ENCODE data around the gene VEPH1.

Gene VEPH1

GRCh38 chr3:157472648-157473047 lies 30.6 kb downstream of the VEPH1 start:
- DNase-seq, result no peak

DNA sequence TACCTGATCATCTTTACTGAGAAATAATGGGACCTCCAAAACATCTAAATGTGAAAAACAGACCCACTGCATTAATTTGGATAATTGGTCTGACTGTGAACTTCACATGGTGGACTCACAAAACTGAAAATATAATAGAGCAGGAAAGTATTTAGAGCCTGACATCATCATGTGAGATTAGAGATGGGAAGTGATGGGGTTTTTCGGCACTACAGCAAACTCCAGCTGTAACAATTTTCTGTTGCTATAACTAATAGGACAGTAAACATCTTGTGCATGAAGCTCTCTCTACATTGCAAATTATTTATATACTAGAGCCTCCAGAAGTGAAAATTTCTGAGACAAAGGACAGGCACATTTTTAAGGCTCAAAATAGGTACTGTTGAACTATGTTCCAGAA lies 32.2 kb downstream of the VEPH1 start:
- DNase-seq, result no peak

- no peak for DNase-seq
Measured at GRCh38 chr3:157469561-157470294, 33.5 kb downstream of the VEPH1 start.

DNA sequence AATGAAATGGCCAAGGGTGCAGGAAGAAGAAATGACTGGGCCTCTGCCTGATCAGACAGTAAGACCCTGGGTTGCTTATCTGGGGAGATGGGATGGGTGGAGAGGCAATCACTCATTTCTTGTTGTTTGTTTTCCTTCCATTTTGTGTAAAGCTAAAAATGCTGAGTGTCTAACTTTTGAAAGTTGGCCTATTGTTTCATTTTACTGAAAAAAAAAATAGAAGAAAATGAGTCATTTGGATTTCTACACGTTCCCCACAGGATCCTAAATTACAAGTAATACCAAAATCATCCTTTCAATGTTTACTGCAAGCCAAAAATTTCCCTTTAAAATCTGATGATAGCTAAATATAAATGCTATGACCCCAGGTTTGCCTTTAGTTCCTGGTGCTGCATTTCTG lies 36.0 kb downstream of the VEPH1 start:
- no peak for DNase-seq

GRCh38 chr3:157465741-157466140 lies 37.5 kb downstream of the VEPH1 start:
- DNase-seq, result no peak

- no peak for DNase-seq
Measured at GRCh38 chr3:157464321-157464720, 38.9 kb downstream of the VEPH1 start.

GRCh38 chr3:157463816-157464215 lies 39.4 kb downstream of the VEPH1 start:
- DNase-seq, result no peak

- DNase-seq, result no peak
Measured at GRCh38 chr3:157460253-157460652, 43.0 kb downstream of the VEPH1 start.

GRCh38 chr3:157459706-157460105 lies 43.5 kb downstream of the VEPH1 start:
- DNase-seq, result no peak

DNA sequence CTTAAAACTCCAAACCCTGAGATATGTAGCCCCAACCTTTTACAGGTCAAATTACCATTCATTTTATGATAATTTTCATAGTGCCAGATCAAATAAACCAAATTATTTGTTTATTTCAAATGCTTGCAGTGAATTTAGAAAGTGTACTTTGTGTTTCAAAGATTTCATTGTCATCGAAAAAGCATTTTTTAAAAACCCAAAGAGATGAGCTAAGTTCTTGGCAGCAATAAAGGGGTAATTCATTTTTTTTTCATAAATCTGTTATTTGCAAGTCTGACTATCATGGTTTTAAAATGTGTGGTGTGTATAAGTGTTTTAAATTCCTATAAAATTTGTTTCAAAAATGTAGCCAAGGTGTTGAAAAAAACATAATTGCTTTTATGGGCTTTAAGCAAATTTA lies 49.4 kb downstream of the VEPH1 start:
- DNase-seq, result no peak

DNA sequence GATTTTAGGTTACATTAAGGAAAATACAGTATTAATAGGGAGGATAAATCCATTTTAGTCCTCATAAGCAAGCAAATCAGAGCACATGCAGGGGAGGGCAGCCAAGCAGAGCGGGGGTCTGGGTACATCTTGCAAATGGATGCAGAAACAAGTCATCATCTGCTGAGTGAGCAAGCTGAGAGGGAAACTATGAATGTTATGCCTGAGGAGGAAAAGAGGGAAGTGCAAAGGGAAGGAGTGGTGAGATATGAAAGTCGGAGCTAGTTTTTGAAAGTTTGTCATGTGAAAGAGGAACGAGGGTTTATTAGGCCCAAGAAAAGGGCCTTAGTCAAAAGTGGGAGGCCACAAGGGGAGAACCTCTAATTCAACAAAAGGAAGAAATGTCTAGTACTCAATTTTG lies 51.1 kb downstream of the VEPH1 start:
- DNase-seq, result no peak

DNA sequence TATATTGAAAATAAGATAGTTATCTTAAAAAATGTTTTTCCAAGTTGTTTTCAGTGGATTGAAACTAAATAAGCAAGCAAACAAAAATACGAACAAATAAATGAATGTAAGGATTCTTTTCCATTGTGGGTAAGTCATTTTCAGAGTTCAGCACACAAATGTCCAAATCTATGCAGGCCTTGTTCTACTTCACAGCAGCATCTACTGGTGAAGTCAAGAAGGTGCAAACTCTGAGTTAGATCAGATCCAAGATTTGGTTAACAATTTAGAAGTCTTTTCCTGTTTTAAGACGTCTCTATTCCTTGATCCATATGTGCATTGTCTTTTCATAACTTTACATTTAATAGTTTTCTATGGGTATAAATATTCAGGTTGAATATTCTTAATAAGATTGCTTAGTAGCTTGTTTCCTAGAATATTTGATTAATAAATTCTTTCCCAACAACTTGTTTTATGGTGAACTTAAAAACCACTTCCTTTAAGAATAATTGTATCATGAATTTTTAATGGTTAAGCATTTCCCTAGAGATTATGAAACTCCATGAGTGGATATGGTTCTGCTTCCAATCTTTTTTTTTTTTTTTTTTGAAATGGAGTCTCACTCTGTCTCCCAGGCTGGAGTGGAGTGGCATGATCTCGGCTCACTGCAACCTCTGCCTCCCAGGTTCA lies 56.1 kb downstream of the VEPH1 start:
- no peak for DNase-seq

DNA sequence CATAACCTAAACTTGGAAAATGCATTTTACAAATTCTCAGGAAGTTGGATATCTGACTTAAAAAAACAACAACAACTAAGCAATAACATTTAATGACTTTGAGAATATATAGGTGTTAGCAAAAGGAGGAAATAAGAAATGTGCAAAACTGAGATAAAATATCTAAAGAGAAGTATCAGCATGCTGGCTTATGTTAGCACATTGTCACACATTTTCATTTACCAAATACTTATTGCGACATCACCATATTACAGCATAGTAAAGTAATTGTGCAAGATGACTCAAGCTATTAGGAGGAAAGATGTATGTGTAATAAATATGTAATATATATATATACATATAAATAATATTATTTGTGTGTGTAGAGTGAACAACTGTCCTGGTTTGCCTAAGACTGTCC lies 57.4 kb downstream of the VEPH1 start:
- DNase-seq, result no peak

- DNase-seq, result no peak
Measured at GRCh38 chr3:157444797-157445184, 58.4 kb downstream of the VEPH1 start.

- DNase-seq, result no peak
Measured at GRCh38 chr3:157443905-157444796, 59.1 kb downstream of the VEPH1 start.

GRCh38 chr3:157442729-157443128 lies 60.5 kb downstream of the VEPH1 start:
- no peak for DNase-seq

DNA sequence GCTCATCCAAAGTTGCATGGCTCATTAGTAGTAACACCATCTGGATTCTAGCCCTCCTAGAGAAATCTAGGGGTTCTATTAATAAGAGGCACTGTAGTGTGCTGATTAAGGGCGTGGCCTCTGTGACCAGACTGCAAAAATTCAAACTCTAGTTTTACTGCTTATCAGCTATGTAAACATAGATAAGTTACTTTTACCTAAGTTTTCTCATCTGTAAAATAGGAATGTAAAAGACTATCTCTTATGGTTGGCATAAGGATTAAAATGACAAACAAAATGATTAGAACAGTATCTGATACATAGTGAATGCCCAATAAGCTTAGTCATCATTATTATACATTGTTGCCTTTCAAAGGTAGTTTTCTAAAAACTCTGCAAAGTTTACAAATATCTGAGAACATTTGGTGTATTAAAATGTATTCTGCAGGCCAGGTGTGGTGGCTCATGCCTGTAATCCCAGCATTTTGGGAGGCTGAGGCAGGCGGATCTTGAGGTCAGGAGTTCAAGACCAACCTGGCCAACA lies 62.1 kb downstream of the VEPH1 start:
- DNase-seq, result no peak

GRCh38 chr3:157438194-157438730 lies 65.0 kb downstream of the VEPH1 start:
- no peak for DNase-seq

- no peak for DNase-seq
Measured at GRCh38 chr3:157436583-157437291, 66.5 kb downstream of the VEPH1 start, which contains the start of gene PTX3. Gene PTX3 (plus strand): TSS chr3:157436850. CDS start chr3:157436934, 84 bp downstream.

- no peak for DNase-seq
Measured at GRCh38 chr3:157429708-157430107, 73.5 kb downstream of the VEPH1 start.

DNA sequence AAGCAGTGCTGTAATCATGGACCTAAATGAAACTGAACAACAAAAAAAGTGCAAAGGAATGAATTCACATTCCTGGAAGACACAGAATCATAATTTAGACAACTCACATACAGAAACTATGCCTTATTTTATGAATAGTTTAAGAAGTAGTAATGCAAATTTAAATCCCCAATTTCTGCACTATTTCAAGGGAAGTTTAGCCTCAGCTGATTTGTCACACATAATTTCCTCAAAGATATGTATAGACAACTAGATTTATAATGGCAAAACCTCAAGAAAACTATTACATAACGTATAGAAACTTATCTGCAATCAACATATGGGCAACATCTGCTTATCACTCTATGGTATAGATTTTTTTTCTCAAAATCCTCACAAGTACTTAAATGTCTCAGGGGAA lies 74.4 kb downstream of the VEPH1 start:
- no peak for DNase-seq

DNA sequence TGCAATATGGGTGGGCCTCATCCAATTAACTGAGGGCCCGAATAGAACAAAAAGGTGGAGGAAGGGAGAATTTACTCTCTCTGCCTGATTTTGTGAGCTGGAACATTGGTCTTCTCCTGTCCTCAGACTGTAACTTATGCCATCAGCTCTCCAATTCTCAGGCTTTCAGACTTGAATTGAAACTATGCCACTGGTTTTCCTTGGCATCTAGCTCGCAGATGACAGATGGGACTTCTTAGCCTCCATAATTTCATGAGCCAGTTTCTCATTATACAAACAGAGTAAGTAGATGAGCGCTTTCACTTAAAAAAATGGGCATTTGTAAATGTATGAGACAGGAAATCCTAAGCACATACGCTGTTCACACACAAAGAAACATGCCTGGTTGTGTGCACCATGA lies 75.3 kb downstream of the VEPH1 start:
- no peak for DNase-seq

Data from T-helper 1 cell (primary cell).